HEK293 (cell line): Measurements from ENCODE around the gene NHP2.

Source experiments
- GLI2 ChIP-seq: fragments of 450-650 bp; formaldehyde crosslinking; IDR thresholded peaks from 2 replicates; pipeline ENCODE4; 2017; ENCODE audit warnings: missing biosample characterization, missing genetic modification characterization, low read depth, borderline replicate concordance
- ZNF114 ChIP-seq: fragments of 450-650 bp; formaldehyde crosslinking; IDR thresholded peaks from 2 replicates; pipeline ENCODE4 v1.5.0; 2017; ENCODE audit warnings: missing biosample characterization, missing genetic modification characterization
- ZNF140 ChIP-seq: fragments of 450-650 bp; formaldehyde crosslinking; IDR thresholded peaks from 2 replicates; pipeline ENCODE4 v1.5.1; 2016; ENCODE audit warnings: missing biosample characterization, missing genetic modification characterization
- ZNF169 ChIP-seq: fragments of 450-650 bp; formaldehyde crosslinking; IDR thresholded peaks from 2 replicates; pipeline ENCODE4 v1.5.1; 2016; ENCODE audit warnings: missing biosample characterization, missing genetic modification characterization
- ZNF266 ChIP-seq: fragments of 450-650 bp; formaldehyde crosslinking; IDR thresholded peaks from 2 replicates; pipeline ENCODE4 v1.5.1; 2016; ENCODE audit warnings: missing biosample characterization, missing genetic modification characterization, low read depth
- ZNF433 ChIP-seq: fragments of 450-650 bp; formaldehyde crosslinking; IDR thresholded peaks from 2 replicates; pipeline ENCODE4 v1.5.1; 2016; ENCODE audit warnings: missing biosample characterization, missing genetic modification characterization, low read depth
- ZNF449 ChIP-seq: fragments of 450-650 bp; formaldehyde crosslinking; IDR thresholded peaks from 2 replicates; pipeline ENCODE4 v1.5.1; 2017; ENCODE audit warnings: missing biosample characterization, mild to moderate bottlenecking, missing genetic modification characterization, moderate library complexity
- ZNF561 ChIP-seq: fragments of 450-650 bp; IDR thresholded peaks from 2 replicates; pipeline ENCODE4 v1.5.1; 2018; ENCODE audit warnings: missing biosample characterization, missing genetic modification characterization, borderline replicate concordance
- ZNF670 ChIP-seq: fragments of 450-650 bp; formaldehyde crosslinking; IDR thresholded peaks from 2 replicates; pipeline ENCODE4 v1.5.1; 2016; ENCODE audit warnings: missing biosample characterization, missing genetic modification characterization, low read depth
- ZNF768 ChIP-seq: fragments of 450-650 bp; formaldehyde crosslinking; IDR thresholded peaks from 2 replicates; pipeline ENCODE4 v1.5.1; 2018; ENCODE audit warnings: missing biosample characterization, mild to moderate bottlenecking, missing genetic modification characterization
- ZSCAN18 ChIP-seq: fragments of 450-650 bp; formaldehyde crosslinking; IDR thresholded peaks from 2 replicates; pipeline ENCODE4 v1.5.1; 2016; ENCODE audit warnings: missing biosample characterization, missing genetic modification characterization
- TF ChIP-seq, protein P1 (sequence below): fragments of 450-650 bp; formaldehyde crosslinking; IDR thresholded peaks from 2 replicates; pipeline ENCODE4 v1.5.1; 2016; ENCODE audit warnings: missing biosample characterization, missing genetic modification characterization

GRCh38 chr5:178153530-178154340 is at the start of gene NHP2:
- TF ChIP-seq, protein P1, sequence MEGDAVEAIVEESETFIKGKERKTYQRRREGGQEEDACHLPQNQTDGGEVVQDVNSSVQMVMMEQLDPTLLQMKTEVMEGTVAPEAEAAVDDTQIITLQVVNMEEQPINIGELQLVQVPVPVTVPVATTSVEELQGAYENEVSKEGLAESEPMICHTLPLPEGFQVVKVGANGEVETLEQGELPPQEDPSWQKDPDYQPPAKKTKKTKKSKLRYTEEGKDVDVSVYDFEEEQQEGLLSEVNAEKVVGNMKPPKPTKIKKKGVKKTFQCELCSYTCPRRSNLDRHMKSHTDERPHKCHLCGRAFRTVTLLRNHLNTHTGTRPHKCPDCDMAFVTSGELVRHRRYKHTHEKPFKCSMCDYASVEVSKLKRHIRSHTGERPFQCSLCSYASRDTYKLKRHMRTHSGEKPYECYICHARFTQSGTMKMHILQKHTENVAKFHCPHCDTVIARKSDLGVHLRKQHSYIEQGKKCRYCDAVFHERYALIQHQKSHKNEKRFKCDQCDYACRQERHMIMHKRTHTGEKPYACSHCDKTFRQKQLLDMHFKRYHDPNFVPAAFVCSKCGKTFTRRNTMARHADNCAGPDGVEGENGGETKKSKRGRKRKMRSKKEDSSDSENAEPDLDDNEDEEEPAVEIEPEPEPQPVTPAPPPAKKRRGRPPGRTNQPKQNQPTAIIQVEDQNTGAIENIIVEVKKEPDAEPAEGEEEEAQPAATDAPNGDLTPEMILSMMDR: no peak
- TF ChIP-seq ZNF140 (tag by site-specific recombination) (no peak), ZNF561 (no peak), ZSCAN18 (tag by site-specific recombination) (no peak), ZNF768 (tag by site-specific recombination) (no peak), ZNF114 (no peak), ZNF433 (tag by site-specific recombination) (no peak), GLI2 (no peak), ZNF266 (tag by site-specific recombination) (no peak), ZNF670 (tag by site-specific recombination) (no peak), ZNF449 (tag by site-specific recombination) (no peak), ZNF169 (tag by site-specific recombination) (no peak)
